Esophagus muscularis mucosa (tissue), 4 donors: ENCODE measurements around the gene THOC6. TPM values are rescaled to one million over a fixed set of nuclear protein-coding genes. Genes with fewer than 3 reads are reported as not detected.

Experiments used
- DNase-seq: peaks from one replicate; pipeline ENCODE4 v3.0.0-alpha.2; 2017; ENCODE audit errors: extremely low spot score
- H3K27ac ChIP-seq, 4 donors: fragments of 200-600 bp; sonication (generic); replicated peaks in 1 of 4; 1 replicate in 3 of 4; 2 replicates in 1 of 4; pipeline ENCODE4 v1.5.1; 2016 to 2019; ENCODE audit warnings: mild to moderate bottlenecking in 1 of 4
- H3K27me3 ChIP-seq, 4 donors: fragments of 200-600 bp; sonication (generic); one replicate each; pipeline versions ENCODE4 v1.5.1 to v1.6.0; 2016 to 2019
- H3K36me3 ChIP-seq, 4 donors: fragments of 200-600 bp; sonication (generic); one replicate each; pipeline ENCODE4 v1.5.1; 2016 to 2019
- H3K4me1 ChIP-seq, 4 donors: fragments of 200-600 bp; sonication (generic); one replicate each; pipeline ENCODE4 v1.5.1; 2016 to 2019
- H3K4me3 ChIP-seq, 4 donors: fragments of 200-600 bp; sonication (generic); 1 replicate in 2 of 4; 2 replicates in 2 of 4; pipeline ENCODE4 v1.5.1; 2016 to 2019; ENCODE audit warnings: mild to moderate bottlenecking in 4 of 4, moderate library complexity in 1 of 4
- H3K9me3 ChIP-seq, 4 donors: fragments of 200-600 bp; sonication (generic); 1 replicate in 3 of 4; 2 replicates in 1 of 4; pipeline ENCODE4 v1.5.1; 2016 to 2019
- EP300 ChIP-seq: sonication (generic); formaldehyde crosslinking; IDR thresholded peaks from one replicate; pipeline ENCODE4 v1.6.1; 2017; ENCODE audit warnings: antibody characterized with exemption
- POLR2A ChIP-seq: fragments of 450-650 bp; IDR thresholded peaks from one replicate; pipeline ENCODE4 v1.6.1; 2017; ENCODE audit warnings: antibody characterized with exemption, moderate library complexity, mild to moderate bottlenecking, low read depth
- POLR2AphosphoS5 ChIP-seq, 2 donors: sonication (generic); formaldehyde crosslinking; IDR thresholded peaks; one replicate each; pipeline ENCODE4 v1.6.1; 2017; ENCODE audit warnings: antibody characterized with exemption in 2 of 2
- WGBS: methylation state at CpG from one replicate; pipeline ENCODE4 v1.1.5; 2018; 5-methylcytosine and 5-hydroxymethylcytosine counted together
- intact Hi-C: fragments of 100-400 bp; cut with DNase I; formaldehyde crosslinking; loops from one replicate; pipeline ENCODE4 v1.15.1; 2023
- total RNA-seq, 4 donors: library from RNA; depleted of rRNA; stranded (reverse); fragments of >200 nt; gene quantifications; one replicate each; pipeline versions ENCODE4 v1.1.0 to v1.2.1, GENCODE V29; 2016
- TF ChIP-seq, protein P1 (sequence below), 3 experiments: fragments of 200-600 bp in 2 of 3; fragments of 450-650 bp in 1 of 3; sonication (generic) in 2 of 3; IDR thresholded peaks; one replicate each; pipeline ENCODE4 v1.5.1; 2017 to 2019; ENCODE audit warnings: antibody characterized with exemption in 3 of 3, mild to moderate bottlenecking in 2 of 3, moderate library complexity in 1 of 3

Gene THOC6
- total RNA-seq, 4 donors from 2014 or later: 14.1 to 27.9 (median 23.0) TPM

DNA sequence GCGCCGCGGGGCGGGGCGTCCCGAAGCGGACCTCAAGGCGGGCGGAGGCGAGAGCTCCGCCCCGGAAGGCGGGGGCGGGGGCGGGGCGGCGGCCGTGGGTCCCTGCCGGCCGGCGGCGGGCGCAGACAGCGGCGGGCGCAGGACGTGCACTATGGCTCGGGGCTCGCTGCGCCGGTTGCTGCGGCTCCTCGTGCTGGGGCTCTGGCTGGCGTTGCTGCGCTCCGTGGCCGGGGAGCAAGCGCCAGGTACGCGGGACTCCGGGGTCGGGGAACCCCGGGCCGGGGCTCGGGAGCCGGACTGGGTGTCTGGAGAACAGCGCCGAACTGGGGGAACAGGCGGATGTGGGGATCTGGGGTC is 3.6 kb upstream of the THOC6 start, which contains the start of gene TNFRSF12A:
TSS of gene TNFRSF12A (plus strand) at position 122 of the 357 bp plus-strand sequence. CDS start at position 152, 30 bp downstream.
- peak; percentile 93 for DNase-seq
- TF ChIP-seq EP300: no peak
- TF ChIP-seq, protein P1, sequence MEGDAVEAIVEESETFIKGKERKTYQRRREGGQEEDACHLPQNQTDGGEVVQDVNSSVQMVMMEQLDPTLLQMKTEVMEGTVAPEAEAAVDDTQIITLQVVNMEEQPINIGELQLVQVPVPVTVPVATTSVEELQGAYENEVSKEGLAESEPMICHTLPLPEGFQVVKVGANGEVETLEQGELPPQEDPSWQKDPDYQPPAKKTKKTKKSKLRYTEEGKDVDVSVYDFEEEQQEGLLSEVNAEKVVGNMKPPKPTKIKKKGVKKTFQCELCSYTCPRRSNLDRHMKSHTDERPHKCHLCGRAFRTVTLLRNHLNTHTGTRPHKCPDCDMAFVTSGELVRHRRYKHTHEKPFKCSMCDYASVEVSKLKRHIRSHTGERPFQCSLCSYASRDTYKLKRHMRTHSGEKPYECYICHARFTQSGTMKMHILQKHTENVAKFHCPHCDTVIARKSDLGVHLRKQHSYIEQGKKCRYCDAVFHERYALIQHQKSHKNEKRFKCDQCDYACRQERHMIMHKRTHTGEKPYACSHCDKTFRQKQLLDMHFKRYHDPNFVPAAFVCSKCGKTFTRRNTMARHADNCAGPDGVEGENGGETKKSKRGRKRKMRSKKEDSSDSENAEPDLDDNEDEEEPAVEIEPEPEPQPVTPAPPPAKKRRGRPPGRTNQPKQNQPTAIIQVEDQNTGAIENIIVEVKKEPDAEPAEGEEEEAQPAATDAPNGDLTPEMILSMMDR (IDR thresholded peaks at IDR 0.05): peak in 1 of 3 experiments; percentile 12
- peak; percentile 67 to 77 for TF ChIP-seq POLR2AphosphoS5 (IDR thresholded peaks at IDR 0.05)
- TF ChIP-seq POLR2A: peak; percentile 69
- Histone ChIP-seq H3K36me3 (peaks cover 0 to 4% (median 0%) of the 10 kb centered on the region in 4 donors), H3K4me3 (peak within 1 kb of the TSS; percentile 66 to 86 (median 74)), H3K27me3 (peaks cover 0 to 30% (median 20%) of the 10 kb centered on the region in 4 donors), H3K4me1 (peaks cover 46 to 67% (median 63%) of the 10 kb centered on the region in 4 donors), H3K27ac (peak within 1 kb of the TSS; percentile 96 to 99 (median 98)), H3K9me3 (no peaks in the 10 kb centered on the region)
- WGBS: no CpG with 5 or more reads among the region's 49 CpGs
- intact Hi-C loops: no loop called here

DNA sequence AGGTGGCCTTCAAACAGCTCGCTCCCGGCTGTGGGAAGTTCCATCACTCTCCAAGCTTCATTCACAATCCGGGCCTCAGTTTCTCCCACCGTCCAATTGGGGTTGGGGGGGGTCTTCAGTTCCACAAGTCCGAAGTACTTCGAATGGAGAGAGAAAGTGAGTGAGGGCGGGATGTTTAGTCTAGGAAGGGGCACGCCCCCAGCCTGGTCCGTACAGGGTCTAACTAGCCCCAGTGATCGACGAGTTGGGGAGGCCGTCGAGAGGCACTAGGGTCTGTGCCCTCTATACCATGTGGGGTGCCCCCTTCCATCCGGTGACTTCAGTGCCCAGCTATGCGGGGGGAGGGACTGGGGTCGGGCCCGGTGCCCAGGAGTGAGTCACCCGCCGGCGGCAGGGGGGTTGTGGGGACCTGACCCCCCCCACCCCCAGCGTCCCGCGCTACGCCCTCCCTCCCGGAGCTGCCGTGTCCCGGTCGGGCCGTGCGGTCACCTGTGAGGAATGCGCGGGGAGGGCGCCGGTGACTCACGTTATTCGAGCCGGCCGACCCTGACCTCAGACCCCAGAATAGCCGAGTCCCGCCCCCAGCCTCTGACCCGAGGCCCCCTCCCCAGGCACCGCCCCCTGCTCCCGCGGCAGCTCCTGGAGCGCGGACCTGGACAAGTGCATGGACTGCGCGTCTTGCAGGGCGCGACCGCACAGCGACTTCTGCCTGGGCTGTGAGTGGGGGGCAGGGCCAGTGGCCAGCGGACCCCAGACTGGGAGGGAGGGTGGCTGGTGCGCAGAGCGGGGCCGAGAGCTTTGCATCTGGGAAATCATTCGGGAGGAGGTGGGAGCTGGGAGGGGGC is 3.0 kb upstream of the THOC6 start:
- DNase-seq: peak; percentile 94
- Histone ChIP-seq H3K27me3 (peaks cover 0 to 28% (median 20%) of the 10 kb centered on the region in 4 donors), H3K9me3 (no peaks in the 10 kb centered on the region), H3K4me3 (peak overlapping the region; percentile 66 to 86 (median 74)), H3K36me3 (peaks cover 0 to 7% (median 3%) of the 10 kb centered on the region in 4 donors), H3K27ac (peak overlapping the region; percentile 96 to 99 (median 98)), H3K4me1 (peaks cover 46 to 73% (median 66%) of the 10 kb centered on the region in 4 donors)
- intact Hi-C loops: no loop called here
- WGBS: 0% methylated on average over 16 of the region's 57 CpGs
- peak; percentile 78 to 87 for TF ChIP-seq POLR2AphosphoS5 (IDR thresholded peaks at IDR 0.05)
- no peak for TF ChIP-seq EP300
- TF ChIP-seq, protein P1 (IDR thresholded peaks at IDR 0.05): no peak
- TF ChIP-seq POLR2A: no peak

DNA sequence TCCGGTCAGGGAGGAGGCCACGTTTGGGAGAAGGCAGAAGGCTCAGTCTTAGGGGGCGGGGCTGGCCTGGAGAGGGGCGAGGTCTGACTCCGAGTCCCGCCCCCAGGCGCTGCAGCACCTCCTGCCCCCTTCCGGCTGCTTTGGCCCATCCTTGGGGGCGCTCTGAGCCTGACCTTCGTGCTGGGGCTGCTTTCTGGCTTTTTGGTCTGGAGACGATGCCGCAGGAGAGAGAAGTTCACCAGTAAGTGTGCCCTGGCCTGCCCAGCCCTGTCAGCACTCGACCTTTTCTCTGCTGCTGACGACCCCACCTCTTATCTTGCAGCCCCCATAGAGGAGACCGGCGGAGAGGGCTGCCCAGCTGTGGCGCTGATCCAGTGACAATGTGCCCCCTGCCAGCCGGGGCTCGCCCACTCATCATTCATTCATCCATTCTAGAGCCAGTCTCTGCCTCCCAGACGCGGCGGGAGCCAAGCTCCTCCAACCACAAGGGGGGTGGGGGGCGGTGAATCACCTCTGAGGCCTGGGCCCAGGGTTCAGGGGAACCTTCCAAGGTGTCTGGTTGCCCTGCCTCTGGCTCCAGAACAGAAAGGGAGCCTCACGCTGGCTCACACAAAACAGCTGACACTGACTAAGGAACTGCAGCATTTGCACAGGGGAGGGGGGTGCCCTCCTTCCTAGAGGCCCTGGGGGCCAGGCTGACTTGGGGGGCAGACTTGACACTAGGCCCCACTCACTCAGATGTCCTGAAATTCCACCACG is 2.2 kb upstream of the THOC6 start:
- Histone ChIP-seq H3K36me3 (peaks cover 3 to 15% (median 11%) of the 10 kb centered on the region in 4 donors), H3K4me3 (peak overlapping the region; percentile 66 to 86 (median 74)), H3K9me3 (no peaks in the 10 kb centered on the region), H3K4me1 (peaks cover 46 to 77% (median 66%) of the 10 kb centered on the region in 4 donors), H3K27me3 (peaks cover 0 to 28% (median 20%) of the 10 kb centered on the region in 4 donors), H3K27ac (peak overlapping the region; percentile 96 to 99 (median 98))
- intact Hi-C loops: no loop called here
- 7% methylated on average over 6 of the region's 25 CpGs for WGBS
- TF ChIP-seq POLR2AphosphoS5 (IDR thresholded peaks at IDR 0.05): no peak
- no peak for TF ChIP-seq EP300
- TF ChIP-seq, protein P1 (IDR thresholded peaks at IDR 0.05): peak in 2 of 3 experiments; percentile 37 to 39
- no peak for DNase-seq

DNA sequence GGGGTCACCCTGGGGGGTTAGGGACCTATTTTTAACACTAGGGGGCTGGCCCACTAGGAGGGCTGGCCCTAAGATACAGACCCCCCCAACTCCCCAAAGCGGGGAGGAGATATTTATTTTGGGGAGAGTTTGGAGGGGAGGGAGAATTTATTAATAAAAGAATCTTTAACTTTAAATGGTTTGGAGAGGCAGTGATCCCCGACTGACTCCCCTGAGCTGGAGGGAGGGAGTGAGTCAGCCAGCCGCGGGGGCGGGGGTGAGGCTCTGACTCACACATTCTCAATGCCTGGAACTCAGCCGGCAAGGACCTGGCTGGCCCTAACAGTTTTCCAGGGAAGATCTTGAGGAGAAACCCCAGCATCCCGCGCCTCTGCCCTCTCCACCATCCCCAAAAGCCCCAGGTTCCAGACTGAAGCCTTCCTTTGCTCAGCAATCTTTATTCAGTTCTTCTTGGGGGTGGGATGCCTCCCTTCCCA is 1.6 kb upstream of the THOC6 start:
- intact Hi-C loops: no loop called here
- H3K36me3 ChIP-seq: peaks cover 9 to 21% (median 18%) of the 10 kb centered on the region in 4 donors
- peaks cover 46 to 77% (median 66%) of the 10 kb centered on the region in 4 donors for H3K4me1 ChIP-seq
- peaks cover 0 to 22% (median 17%) of the 10 kb centered on the region in 4 donors for H3K27me3 ChIP-seq
- H3K9me3 ChIP-seq: no peaks in the 10 kb centered on the region
- peak overlapping the region; percentile 96 to 99 (median 98) for H3K27ac ChIP-seq
- peak; percentile 97 for DNase-seq
- H3K4me3 ChIP-seq: peak overlapping the region; percentile 66 to 86 (median 74)
- 4% methylated on average over 8 of the region's 8 CpGs for WGBS
- no peak for TF ChIP-seq POLR2A
- TF ChIP-seq, protein P1 (IDR thresholded peaks at IDR 0.05): no peak
- no peak for TF ChIP-seq EP300
- TF ChIP-seq POLR2AphosphoS5 (IDR thresholded peaks at IDR 0.05): peak; percentile 79 to 90
